IPS-15b (cell line): ENCODE results near the gene TMEM86A.

Experiments
- H3K27me3 ChIP-seq: one replicate; pipeline ENCODE4 v1.6.1; 2013; ENCODE audit warnings: low read length; ENCODE audit not compliant: control insufficient read depth, insufficient read depth
- H3K36me3 ChIP-seq: one replicate; pipeline ENCODE4 v1.6.1; 2013; ENCODE audit warnings: low read length; ENCODE audit not compliant: control insufficient read depth, insufficient read depth
- H3K4me1 ChIP-seq: one replicate; pipeline ENCODE4 v1.6.1; 2013; ENCODE audit warnings: mild to moderate bottlenecking, low read length; ENCODE audit not compliant: control insufficient read depth, insufficient read depth
- H3K4me3 ChIP-seq: one replicate; pipeline ENCODE4 v1.5.1; 2013; ENCODE audit warnings: low read depth, low read length
- H3K9ac ChIP-seq: one replicate; pipeline ENCODE4 v1.6.1; 2013; ENCODE audit warnings: low read depth, mild to moderate bottlenecking, low read length
- H3K9me3 ChIP-seq: one replicate; pipeline ENCODE4 v1.6.1; 2013; ENCODE audit warnings: mild to moderate bottlenecking, low read length; ENCODE audit not compliant: control insufficient read depth, insufficient read depth

The TMEM86A gene

DNA sequence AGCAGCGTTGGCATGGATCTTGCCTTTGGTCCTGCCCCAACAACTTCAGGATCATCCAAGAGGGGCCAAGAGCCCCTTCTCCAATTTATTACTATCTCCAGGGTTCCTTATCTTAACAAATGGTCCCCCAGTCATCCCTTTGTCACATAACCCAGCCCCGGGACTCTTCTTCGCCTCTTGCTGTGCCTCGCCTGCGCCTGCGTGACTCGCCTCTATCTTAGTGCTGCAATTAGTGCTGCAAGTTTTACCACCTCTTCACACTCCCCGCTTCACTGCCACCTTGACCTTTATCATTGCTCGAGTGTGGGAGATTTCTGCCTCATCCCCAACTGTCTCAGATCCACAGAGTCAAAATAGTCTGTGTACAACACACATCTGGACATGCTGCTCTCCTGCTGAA lies 31.4 kb downstream of the TMEM86A start:
- Histone ChIP-seq H3K36me3 (no peaks in the 10 kb centered on the region), H3K4me1 (peaks cover 8% of the 10 kb centered on the region), H3K9me3 (no peaks in the 10 kb centered on the region), H3K4me3 (no peak overlapping the region), H3K9ac (no peak overlapping the region), H3K27me3 (no peaks in the 10 kb centered on the region)

DNA sequence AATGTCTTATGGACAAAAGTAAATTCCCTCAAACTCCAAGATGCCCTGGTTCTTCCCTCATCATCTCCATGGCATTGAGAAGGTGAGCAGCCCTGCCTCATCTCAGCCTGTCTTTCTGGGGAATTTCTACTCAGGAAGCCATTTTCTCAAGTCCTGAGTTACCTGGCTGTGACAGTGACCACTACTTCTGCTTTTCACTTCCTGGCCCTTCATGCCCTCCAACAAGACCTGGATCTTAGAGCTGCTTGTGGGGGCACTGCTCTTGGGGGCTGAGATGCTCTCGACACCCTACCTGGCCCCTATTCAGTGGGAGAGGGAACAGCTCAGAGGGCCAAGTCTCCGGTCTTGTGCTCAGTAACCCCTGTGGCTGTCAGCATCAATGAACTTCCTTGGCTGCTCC lies 32.9 kb downstream of the TMEM86A start:
- Histone ChIP-seq H3K4me3 (no peak overlapping the region), H3K36me3 (no peaks in the 10 kb centered on the region), H3K27me3 (no peaks in the 10 kb centered on the region), H3K9me3 (no peaks in the 10 kb centered on the region), H3K9ac (no peak overlapping the region), H3K4me1 (peaks cover 2% of the 10 kb centered on the region)

DNA sequence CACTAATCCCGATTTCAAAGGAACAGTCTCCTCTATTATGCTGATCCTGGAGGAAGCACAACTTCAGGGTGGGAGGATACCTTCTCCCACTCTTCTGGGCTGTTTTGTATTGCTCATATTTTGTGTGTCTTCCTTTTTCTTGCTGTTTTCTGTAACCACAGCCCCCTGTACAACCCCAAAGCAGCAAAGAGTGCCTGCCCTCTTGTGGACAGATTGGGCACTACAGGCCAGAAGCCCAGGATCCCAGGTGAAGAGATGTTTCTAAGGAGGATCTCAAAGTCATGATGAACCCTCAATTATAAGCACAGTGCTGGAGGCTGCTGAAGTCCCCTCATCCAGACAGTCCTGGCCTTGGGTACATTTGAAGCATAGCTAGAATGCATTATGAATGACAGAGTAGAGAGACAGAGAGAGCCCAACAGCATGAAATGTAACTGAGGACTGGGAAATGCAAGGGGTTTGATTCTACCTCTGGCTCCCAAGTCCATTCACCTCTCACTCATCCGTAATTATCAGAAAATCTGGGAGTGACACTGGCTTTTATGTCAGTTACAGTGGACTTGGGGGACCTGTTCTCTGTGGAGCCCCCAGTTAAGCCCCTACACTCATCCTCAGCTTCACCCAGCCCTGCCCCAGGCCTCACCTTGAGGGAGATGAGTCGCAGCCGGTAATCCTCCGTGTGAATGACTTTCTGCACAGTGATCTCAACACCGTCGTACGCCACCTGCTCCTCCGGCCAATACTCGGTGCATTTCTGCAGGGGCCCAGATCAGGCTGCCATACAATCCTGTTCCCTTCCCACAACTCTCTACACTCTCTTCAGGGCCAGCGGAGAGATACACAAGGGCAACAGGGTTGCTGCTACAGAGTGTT lies 33.6 kb downstream of the TMEM86A start:
- H3K36me3 ChIP-seq = no peaks in the 10 kb centered on the region
- H3K9ac ChIP-seq = no peak overlapping the region
- no peak overlapping the region for H3K4me3 ChIP-seq
- no peaks in the 10 kb centered on the region for H3K27me3 ChIP-seq
- H3K9me3 ChIP-seq = no peaks in the 10 kb centered on the region
- H3K4me1 ChIP-seq = peaks cover 2% of the 10 kb centered on the region

DNA sequence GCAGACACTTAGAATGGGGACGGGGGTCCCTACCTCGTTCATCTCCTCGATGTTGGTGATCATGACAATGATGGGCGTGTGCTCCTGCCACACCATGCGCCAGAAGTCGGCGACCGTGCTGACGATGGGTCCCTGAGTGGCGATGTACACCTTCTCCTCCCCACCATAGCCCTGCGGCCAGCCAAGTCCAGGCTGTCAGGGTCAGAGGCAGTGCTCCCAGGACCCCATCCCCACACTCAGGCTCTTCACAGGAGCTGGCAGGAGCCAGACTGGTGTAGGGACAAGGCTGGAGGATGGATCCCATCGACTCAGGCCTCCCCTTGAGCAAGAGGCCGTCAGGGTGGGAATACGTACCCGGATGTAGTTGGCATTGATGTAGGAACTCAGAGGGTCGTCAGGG lies 34.6 kb downstream of the TMEM86A start:
- H3K9me3 ChIP-seq = no peaks in the 10 kb centered on the region
- no peaks in the 10 kb centered on the region for H3K36me3 ChIP-seq
- H3K9ac ChIP-seq = no peak overlapping the region
- H3K4me3 ChIP-seq = no peak overlapping the region
- H3K27me3 ChIP-seq = no peaks in the 10 kb centered on the region
- H3K4me1 ChIP-seq = no peaks in the 10 kb centered on the region

DNA sequence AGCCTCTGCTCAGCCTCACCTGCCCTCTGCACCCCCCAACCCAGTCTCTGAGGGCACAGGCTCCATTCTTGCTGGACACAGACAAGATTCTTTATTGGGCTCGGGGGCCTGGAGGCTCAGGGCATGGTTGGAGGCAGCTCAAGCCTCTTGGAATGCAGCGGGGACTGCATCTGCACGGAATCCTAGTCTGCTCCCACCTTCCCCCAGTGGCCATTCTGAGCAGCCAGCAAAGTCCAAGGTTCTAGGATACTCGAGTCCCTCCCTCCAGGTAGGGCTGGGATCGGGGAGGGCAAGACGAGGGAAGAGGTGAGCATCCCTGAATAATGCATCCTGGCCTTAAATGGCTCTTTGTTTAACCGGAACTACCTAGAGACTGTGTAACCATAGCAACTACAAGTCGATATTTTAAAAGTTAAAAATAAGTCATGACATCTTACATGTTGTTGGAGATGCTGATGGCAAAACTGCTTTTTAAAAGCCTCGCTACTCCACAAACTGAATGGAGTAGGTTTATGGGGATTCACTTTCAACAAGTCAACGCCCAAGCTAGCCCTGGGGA lies 38.1 kb downstream of the TMEM86A start:
- no peak overlapping the region for H3K9ac ChIP-seq
- H3K4me3 ChIP-seq = no peak overlapping the region
- H3K36me3 ChIP-seq = no peaks in the 10 kb centered on the region
- H3K4me1 ChIP-seq = no peaks in the 10 kb centered on the region
- no peaks in the 10 kb centered on the region for H3K27me3 ChIP-seq
- H3K9me3 ChIP-seq = no peaks in the 10 kb centered on the region

DNA sequence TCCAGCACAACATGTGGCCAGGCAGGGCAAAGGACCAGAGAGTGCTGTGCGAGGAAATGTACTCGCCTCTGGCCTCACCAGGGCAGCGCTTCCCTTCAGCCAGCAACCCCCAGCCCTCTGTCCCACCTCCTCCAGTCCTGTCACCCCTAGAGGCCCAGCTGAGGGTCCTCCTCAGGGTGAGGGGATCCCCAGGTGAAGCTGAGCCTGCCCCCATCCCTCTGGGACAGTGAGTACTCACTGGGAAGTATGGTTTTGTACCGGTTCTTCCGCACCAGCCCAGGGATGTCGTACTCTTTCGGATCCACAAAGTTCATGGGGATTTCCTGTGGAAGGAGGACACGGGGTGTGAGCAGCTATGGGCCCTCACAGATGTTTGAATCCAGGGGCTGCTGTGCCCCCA lies 39.1 kb downstream of the TMEM86A start:
- no peaks in the 10 kb centered on the region for H3K4me1 ChIP-seq
- H3K9me3 ChIP-seq = no peaks in the 10 kb centered on the region
- no peak overlapping the region for H3K4me3 ChIP-seq
- no peak overlapping the region for H3K9ac ChIP-seq
- H3K27me3 ChIP-seq = no peaks in the 10 kb centered on the region
- H3K36me3 ChIP-seq = no peaks in the 10 kb centered on the region

DNA sequence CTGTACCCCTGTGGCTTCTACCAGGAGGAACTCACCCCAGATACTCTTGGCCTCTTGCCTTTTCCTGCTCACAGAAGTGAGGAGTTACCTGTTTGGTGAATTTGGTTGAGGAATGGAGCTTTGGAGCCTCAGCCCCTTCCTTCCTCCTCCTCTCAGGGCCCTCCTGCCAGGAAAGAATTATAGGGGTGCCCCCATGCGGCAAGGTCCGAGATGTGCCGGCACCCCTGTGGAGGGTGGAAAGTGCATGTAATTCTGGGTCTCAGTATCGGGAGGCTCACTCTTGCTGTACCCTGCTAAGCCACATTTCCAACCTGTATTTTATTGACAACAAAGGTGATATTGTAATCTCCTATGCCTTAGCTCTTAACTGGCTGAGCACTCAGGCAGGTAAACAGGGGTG lies 41.1 kb downstream of the TMEM86A start:
- Histone ChIP-seq H3K9ac (no peak overlapping the region), H3K4me1 (no peaks in the 10 kb centered on the region), H3K9me3 (no peaks in the 10 kb centered on the region), H3K4me3 (no peak overlapping the region), H3K27me3 (no peaks in the 10 kb centered on the region), H3K36me3 (no peaks in the 10 kb centered on the region)

DNA sequence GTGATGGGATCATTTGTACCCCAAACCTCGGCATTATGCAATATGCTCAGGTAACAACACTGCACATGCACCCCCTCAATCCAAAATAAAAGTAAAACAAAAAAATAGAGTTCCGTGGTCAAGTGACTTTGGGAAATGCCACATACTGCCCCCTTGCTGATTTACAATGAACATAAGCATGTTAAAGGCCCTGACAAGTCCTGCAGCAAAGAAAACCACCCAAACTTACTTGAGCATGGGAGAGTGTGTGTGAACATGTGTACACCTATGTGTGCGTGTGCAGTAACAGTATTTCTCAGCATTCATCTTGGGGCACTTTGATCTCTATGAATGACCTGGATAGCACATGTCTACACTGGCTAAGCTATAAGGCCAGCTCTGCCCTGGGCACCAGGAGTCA lies 43.2 kb downstream of the TMEM86A start:
- Histone ChIP-seq H3K9ac (no peak overlapping the region), H3K36me3 (no peaks in the 10 kb centered on the region), H3K27me3 (no peaks in the 10 kb centered on the region), H3K4me3 (no peak overlapping the region), H3K4me1 (no peaks in the 10 kb centered on the region), H3K9me3 (no peaks in the 10 kb centered on the region)

DNA sequence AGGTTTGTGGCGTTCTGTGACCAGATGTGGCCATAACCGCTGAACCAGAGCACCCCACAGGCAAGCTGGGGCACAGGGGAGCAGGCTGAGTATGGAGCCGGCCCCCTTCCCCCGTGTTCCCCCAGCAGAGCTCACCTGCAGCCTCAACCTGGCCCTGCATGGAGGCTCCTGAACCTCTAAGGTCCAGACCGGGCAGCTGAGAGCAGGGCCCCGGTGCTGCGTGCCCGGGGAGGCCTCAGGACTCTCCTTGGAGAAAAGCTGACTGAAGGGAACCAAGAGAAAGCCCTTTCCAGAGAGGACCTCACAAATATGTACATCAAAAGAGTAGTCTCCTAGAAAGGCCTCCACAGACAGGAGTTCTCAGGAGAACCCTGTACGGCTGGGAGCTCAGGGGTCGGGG lies 44.8 kb downstream of the TMEM86A start:
- Histone ChIP-seq H3K9ac (no peak overlapping the region), H3K9me3 (no peaks in the 10 kb centered on the region), H3K4me3 (no peak overlapping the region), H3K4me1 (no peaks in the 10 kb centered on the region), H3K36me3 (no peaks in the 10 kb centered on the region), H3K27me3 (no peaks in the 10 kb centered on the region)

DNA sequence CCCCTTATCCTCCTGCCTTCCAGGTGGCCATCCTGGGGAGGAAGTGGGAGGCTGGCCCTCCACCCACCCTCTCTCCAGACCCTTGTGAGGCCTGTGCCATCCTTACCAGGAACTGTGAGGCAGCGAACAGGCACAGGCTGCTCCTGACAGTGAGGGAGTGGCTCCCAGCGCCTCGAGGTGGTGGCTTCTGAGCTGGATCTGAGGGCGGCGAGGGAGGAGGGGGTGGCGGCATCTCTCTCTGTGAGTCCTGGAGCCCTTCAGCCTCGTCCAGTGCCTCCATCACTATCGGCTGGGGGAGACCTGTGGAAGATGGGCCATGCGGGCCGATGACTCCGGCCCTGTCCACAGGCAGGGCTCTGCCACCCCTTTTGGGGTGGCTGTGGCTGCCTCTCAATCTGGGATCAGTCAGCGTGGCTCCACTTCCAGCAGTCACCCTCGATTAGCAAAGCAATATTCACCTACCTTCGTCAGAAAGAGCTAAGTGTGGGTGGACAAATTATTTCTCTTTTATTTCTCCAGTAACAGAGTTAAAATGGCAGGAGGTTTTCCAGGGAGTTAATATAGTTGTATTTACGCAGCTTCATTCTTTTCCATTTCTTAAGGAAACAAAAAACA lies 45.4 kb downstream of the TMEM86A start:
- Histone ChIP-seq H3K4me3 (no peak overlapping the region), H3K4me1 (no peaks in the 10 kb centered on the region), H3K9me3 (no peaks in the 10 kb centered on the region), H3K36me3 (no peaks in the 10 kb centered on the region), H3K9ac (no peak overlapping the region), H3K27me3 (no peaks in the 10 kb centered on the region)

DNA sequence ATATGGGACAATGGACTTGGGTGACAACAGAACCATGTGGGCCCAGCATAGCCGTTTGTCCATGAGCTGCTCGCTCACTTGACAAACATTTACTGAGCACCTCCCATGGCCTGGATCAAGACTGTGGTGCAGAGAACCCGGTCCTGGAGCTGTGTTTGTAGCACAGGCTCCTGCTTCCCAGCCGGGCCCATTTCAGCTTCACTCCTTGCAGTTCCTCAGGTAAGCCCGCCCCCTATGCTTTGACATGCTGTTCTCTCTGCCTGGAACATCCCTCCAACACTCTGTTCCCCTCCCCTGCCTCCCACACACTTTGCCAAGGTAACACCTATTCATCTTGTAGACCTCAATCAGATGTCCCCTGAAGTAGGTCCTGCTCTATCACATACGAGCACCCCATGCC lies 46.7 kb downstream of the TMEM86A start:
- Histone ChIP-seq H3K9ac (no peak overlapping the region), H3K27me3 (no peaks in the 10 kb centered on the region), H3K9me3 (no peaks in the 10 kb centered on the region), H3K4me1 (no peaks in the 10 kb centered on the region), H3K4me3 (no peak overlapping the region), H3K36me3 (no peaks in the 10 kb centered on the region)

DNA sequence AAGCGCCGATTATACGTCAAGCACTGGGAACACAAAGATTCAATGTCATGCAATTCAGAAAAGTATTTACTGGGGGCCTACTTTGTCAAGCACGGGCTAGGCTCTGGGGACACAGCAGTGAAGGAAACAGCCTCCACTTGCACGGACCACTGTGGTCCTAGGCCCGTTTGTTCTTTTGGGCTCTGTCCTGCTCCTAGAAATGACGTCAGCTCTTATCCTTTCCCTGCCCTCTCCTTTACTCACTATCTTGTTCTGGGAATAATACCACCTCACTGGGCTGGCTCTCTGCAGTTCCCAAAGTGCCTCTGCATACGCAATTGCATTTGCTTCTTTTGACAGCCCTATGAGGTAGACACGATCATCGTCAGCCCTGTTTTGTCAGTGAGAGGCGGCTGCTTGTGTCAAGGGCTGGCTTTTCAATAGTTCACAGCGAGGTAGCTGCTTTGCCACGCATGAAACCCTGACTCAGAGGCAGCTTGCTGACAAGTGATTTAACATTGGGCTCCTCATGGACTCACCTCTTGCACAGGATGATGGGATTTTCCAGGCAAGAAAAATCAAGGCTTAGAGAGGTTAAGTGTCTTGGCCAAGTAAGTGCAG lies 50.3 kb downstream of the TMEM86A start:
- Histone ChIP-seq H3K4me3 (no peak overlapping the region), H3K36me3 (no peaks in the 10 kb centered on the region), H3K9ac (no peak overlapping the region), H3K4me1 (no peaks in the 10 kb centered on the region), H3K9me3 (no peaks in the 10 kb centered on the region), H3K27me3 (no peaks in the 10 kb centered on the region)
